Sigmoid colon (tissue), 7 donors: ENCODE data around the gene ATG10. TPM values are rescaled to one million over a fixed set of nuclear protein-coding genes. Genes with fewer than 3 reads are reported as not detected.

Source experiments
- DNase-seq: peaks from one replicate; pipeline ENCODE4 v3.0.0-alpha.2; 2019
- H3K27ac ChIP-seq, 4 donors: fragments of 200-600 bp; sonication (generic); one replicate each; pipeline ENCODE4 v1.5.1; 2016 to 2019; ENCODE audit warnings: mild to moderate bottlenecking in 1 of 4
- H3K27me3 ChIP-seq, 3 donors: fragments of 200-600 bp; sonication (generic); one replicate each; pipeline ENCODE4 v1.5.1; 2019; ENCODE audit warnings: mild to moderate bottlenecking in 1 of 3
- H3K36me3 ChIP-seq, 4 donors: fragments of 200-600 bp; sonication (generic); one replicate each; pipeline ENCODE4 v1.5.1; 2016 to 2019
- H3K4me1 ChIP-seq, 4 donors: fragments of 200-600 bp; sonication (generic); one replicate each; pipeline ENCODE4 v1.5.1; 2017 to 2019
- H3K4me3 ChIP-seq, 4 donors: fragments of 200-600 bp; sonication (generic); one replicate each; pipeline ENCODE4 v1.5.1; 2017 to 2019; ENCODE audit warnings: mild to moderate bottlenecking in 2 of 4, moderate library complexity in 1 of 4
- H3K9me3 ChIP-seq, 4 donors: fragments of 200-600 bp in 3 of 4; sonication (generic) in 3 of 4; one replicate each; pipeline versions ENCODE4 v1.5.1 to v1.6.1; 2013 to 2019
- EP300 ChIP-seq, 4 donors: sonication (generic); formaldehyde crosslinking; IDR thresholded peaks; one replicate each; pipeline ENCODE4 v1.6.1; 2017; ENCODE audit warnings: antibody characterized with exemption in 4 of 4
- POLR2A ChIP-seq, 2 donors: fragments of 450-650 bp; IDR thresholded peaks; one replicate each; pipeline ENCODE4 v1.6.1; 2016; ENCODE audit warnings: antibody characterized with exemption in 2 of 2, mild to moderate bottlenecking in 2 of 2, moderate library complexity in 2 of 2
- POLR2AphosphoS5 ChIP-seq, 4 donors: sonication (generic); formaldehyde crosslinking; IDR thresholded peaks; one replicate each; pipeline ENCODE4 v1.6.1; 2017; ENCODE audit warnings: antibody characterized with exemption in 4 of 4
- WGBS, 2 donors: extraction: QIAGEN DNeasy Blood & Tissue Kit; methylation state at CpG; one replicate each; pipeline ENCODE4 v1.1.7; 2013; 5-methylcytosine and 5-hydroxymethylcytosine counted together
- intact Hi-C: fragments of 100-400 bp; cut with DNase I; formaldehyde crosslinking; loops from one replicate; pipeline ENCODE4 v1.15.1; 2023
- polyA plus RNA-seq, 3 donors: library from polyadenylated mRNA; stranded (reverse); fragments of 200-250 nt; gene quantifications; one replicate each; pipeline ENCODE4 v1.2.3, GENCODE V29; 2013
- total RNA-seq, 4 donors: library from RNA; depleted of rRNA; stranded (reverse); fragments of >200 nt; gene quantifications; one replicate each; pipeline ENCODE4 v1.1.0, GENCODE V29; 2016
- TF ChIP-seq, protein P1 (sequence below), 4 experiments: fragments of 450-650 bp in 3 of 4; fragments of 200-600 bp in 1 of 4; IDR thresholded peaks; one replicate each; pipeline ENCODE4 v1.5.1; 2016 to 2019; ENCODE audit warnings: antibody characterized with exemption in 4 of 4, mild to moderate bottlenecking in 3 of 4, moderate library complexity in 2 of 4
- donor health status: healthy with polysubstance abuse.
- donor health status: Bipolar disorder and iron deficiency.
- donor health status: healthy.

Gene ATG10
- total and polyA plus RNA-seq, 7 donors: 4.2 to 13.2 (median 8.4) TPM

DNA sequence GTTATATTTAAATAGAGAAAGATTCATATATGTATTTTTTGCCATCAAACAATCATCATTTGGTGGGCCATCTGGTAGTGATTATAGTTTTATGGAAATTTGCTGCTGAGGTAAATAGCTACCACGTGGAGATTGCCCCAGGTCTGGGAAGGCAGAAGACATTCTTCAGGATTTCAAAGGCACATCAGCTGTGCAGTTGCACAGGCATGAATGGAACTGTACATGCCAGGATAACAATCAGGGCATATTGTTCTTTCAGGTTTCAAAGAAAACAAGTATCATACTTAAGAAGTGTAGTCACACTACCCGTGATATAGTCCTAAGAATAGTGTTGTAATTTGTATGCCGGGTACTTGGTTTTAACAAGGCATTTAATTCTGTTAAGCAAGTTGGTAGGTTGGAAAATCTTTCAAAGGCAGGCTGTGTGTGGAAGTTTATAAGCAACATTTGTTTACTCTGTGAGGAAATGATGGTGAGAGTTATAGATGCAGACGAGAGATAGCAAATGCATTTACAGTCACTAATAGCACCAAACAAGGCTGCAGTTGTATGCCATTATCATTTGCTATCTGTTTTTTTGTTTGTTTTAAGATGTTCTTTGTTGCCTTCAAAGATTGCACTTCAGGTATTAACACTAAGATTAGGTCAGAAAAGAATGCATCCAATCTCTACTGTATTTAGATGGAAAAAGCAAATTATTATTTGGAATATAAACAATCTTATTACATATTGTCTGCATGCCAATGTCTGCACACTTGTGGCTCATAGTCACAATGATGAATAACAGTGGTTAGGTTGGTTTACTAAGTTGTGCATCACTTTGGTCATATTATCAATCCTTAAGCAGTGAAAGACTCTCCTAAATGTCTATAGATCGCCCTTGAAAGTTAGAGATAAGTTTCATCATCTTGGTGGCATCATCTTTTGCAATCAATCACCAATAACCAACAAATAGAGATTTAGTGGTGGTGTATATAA lies 251.1 kb downstream of the ATG10 start:
- H3K27ac ChIP-seq: no peak overlapping the region
- 63 to 78% methylated on average over 5 of the region's 5 CpGs for WGBS, 2 donors
- H3K9me3 ChIP-seq: no peaks in the 10 kb centered on the region
- no peak overlapping the region for H3K4me3 ChIP-seq
- no peaks in the 10 kb centered on the region for H3K27me3 ChIP-seq
- H3K36me3 ChIP-seq: no peaks in the 10 kb centered on the region
- no peak for DNase-seq
- H3K4me1 ChIP-seq: peaks cover 0 to 8% (median 1%) of the 10 kb centered on the region in 4 donors
- no peak for TF ChIP-seq POLR2AphosphoS5 (IDR thresholded peaks at IDR 0.05)
- TF ChIP-seq EP300 (IDR thresholded peaks at IDR 0.05): no peak
- TF ChIP-seq POLR2A (IDR thresholded peaks at IDR 0.05): no peak
- TF ChIP-seq, protein P1, sequence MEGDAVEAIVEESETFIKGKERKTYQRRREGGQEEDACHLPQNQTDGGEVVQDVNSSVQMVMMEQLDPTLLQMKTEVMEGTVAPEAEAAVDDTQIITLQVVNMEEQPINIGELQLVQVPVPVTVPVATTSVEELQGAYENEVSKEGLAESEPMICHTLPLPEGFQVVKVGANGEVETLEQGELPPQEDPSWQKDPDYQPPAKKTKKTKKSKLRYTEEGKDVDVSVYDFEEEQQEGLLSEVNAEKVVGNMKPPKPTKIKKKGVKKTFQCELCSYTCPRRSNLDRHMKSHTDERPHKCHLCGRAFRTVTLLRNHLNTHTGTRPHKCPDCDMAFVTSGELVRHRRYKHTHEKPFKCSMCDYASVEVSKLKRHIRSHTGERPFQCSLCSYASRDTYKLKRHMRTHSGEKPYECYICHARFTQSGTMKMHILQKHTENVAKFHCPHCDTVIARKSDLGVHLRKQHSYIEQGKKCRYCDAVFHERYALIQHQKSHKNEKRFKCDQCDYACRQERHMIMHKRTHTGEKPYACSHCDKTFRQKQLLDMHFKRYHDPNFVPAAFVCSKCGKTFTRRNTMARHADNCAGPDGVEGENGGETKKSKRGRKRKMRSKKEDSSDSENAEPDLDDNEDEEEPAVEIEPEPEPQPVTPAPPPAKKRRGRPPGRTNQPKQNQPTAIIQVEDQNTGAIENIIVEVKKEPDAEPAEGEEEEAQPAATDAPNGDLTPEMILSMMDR (IDR thresholded peaks at IDR 0.05): no peak
- intact Hi-C loops: loop anchor here (10.0 kb wide), 1 partner anchor 918 kb away; the partner anchor contains the start of gene ZCCHC9

DNA sequence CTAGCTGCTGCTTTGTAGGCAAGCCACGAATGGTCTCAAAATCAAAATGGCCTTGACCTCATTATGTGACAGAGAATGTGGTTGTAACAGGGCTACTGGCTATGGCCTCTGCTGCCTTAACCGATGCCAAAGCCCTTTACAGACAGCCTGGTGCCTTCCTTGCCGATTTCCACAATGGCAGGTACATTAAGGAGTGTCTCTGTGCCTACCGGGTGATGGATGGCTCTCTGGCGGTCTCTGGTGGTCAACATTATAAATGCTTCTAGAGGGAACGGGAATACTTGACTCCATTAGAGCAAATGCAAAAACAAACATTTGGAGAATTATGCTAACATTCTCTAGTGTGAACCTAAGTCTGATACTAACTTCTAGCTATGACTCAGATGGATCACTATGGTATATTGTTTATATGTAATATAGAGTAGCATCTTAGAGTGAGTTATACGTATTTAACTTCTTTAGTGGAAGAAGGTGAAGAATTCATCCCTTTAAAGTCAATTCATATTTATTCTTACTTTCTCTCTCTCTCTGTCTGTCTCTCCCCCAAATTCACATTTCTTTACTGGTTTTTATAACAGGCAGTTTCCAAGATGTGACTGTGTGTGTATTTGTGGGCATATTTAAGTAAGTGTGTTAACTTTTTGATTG lies 253.8 kb downstream of the ATG10 start:
- intact Hi-C loops: loop anchor here (1.0 to 10.0 kb wide), 2 partner anchors 800 to 921 kb away; partner anchors contain the start of gene ZCCHC9
- peak; percentile 69 for DNase-seq
- WGBS, 2 donors: 25 to 31% methylated on average over 7 of the region's 7 CpGs
- Histone ChIP-seq H3K27me3 (no peaks in the 10 kb centered on the region), H3K36me3 (no peaks in the 10 kb centered on the region), H3K27ac (no peak overlapping the region), H3K4me3 (no peak overlapping the region), H3K9me3 (no peaks in the 10 kb centered on the region), H3K4me1 (peaks cover 0 to 3% (median 0%) of the 10 kb centered on the region in 4 donors)
- TF ChIP-seq, protein P1 (IDR thresholded peaks at IDR 0.05): peak; percentile 68 to 83 (median 74)
- no peak for TF ChIP-seq EP300 (IDR thresholded peaks at IDR 0.05)

DNA sequence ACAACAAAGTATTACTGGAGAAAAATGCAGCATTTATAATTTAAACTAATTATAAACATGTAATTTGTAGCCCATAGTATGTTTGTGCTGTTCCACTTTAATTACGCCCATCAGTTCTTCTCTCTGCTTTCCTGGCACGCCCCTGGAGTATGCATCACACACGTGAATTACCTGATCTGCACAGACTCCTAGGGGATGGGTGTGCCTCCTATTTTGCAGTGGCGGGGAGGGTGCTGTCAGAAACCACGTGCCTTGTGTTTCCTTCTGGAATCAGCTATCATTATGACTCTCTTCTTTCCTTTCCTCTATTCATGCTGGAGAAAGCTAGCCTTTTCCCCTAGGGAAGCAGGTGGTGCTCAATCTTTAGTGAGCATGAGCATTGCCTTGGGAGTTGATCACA lies 263.1 kb downstream of the ATG10 start:
- 19 to 66% methylated on average over 5 of the region's 5 CpGs for WGBS, 2 donors
- TF ChIP-seq EP300 (IDR thresholded peaks at IDR 0.05): no peak
- TF ChIP-seq, protein P1 (IDR thresholded peaks at IDR 0.05): no peak
- TF ChIP-seq POLR2AphosphoS5 (IDR thresholded peaks at IDR 0.05): no peak
- TF ChIP-seq POLR2A (IDR thresholded peaks at IDR 0.05): no peak

DNA sequence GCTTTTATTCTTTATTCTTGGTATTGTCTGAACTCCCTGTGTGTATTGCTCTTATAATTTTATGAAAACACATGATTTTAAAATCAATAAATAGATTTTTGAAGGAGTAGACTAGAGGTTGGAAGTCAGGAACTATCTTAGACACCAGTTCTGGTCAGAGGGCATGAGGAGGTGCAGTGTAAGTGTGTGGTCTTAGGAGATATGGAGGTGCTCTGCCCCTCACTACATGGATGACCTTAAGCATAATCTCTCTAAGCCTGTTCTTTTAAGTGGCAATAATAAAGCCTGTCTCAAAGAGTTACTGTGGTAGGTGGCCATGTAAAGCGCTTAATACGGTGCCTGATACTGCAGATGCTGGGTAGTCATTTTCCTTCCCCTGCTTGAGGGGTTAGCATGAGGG lies 272.3 kb downstream of the ATG10 start:
- no peaks in the 10 kb centered on the region for H3K4me1 ChIP-seq
- no peak overlapping the region for H3K27ac ChIP-seq
- H3K9me3 ChIP-seq: no peaks in the 10 kb centered on the region
- 95 to 97% methylated on average over 2 of the region's 2 CpGs for WGBS, 2 donors
- TF ChIP-seq POLR2AphosphoS5 (IDR thresholded peaks at IDR 0.05): no peak
- DNase-seq: no peak
- H3K4me3 ChIP-seq: no peak overlapping the region
- H3K27me3 ChIP-seq: no peaks in the 10 kb centered on the region
- intact Hi-C loops: no loop called here
- no peaks in the 10 kb centered on the region for H3K36me3 ChIP-seq

More for the DNA sequence above, 263.1 kb downstream of the ATG10 start:
- H3K9me3 ChIP-seq: no peaks in the 10 kb centered on the region
- no peak for DNase-seq
- no peaks in the 10 kb centered on the region for H3K4me1 ChIP-seq
- H3K27ac ChIP-seq: no peak overlapping the region
- intact Hi-C loops: no loop called here
- H3K36me3 ChIP-seq: no peaks in the 10 kb centered on the region
- no peak overlapping the region for H3K4me3 ChIP-seq
- H3K27me3 ChIP-seq: no peaks in the 10 kb centered on the region
